ENCODE measurements around the gene SPATA6L.

SPATA6L gene

DNA sequence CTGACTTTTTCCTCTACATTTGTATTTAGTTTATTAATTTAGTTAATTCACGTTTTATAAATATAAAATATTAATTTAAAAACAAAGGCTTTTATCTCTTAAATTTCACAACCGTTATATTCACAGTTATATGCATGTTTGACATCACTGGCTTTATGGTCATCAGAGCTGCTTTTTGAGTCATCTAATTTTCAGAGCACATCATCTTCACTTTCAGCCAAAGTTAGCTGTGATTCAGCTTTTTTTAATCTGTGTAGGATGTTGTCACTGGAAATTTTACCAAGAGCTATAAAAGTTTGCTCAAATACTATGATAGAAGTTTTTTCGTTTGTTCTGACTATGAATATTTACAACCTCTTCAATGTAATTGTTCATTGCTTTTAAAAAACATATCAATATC lies 25.5 kb upstream of the SPATA6L start:
- H3K4me1 ChIP-seq (ENCODE audit: control insufficient read depth, insufficient read depth, low read length) = no peaks in the 10 kb centered on the region
- H3K36me3 ChIP-seq (ENCODE audit: control insufficient read depth, insufficient read depth, low read length) = no peaks in the 10 kb centered on the region; the same call in 1 of the 2 replicates
- no peaks in the 10 kb centered on the region for H3K27me3 ChIP-seq (ENCODE audit: control insufficient read depth, insufficient read depth, low read length)
- no peak for DNase-seq (ENCODE audit: low read depth, low spot score)
- no peak overlapping the region for H3K4me3 ChIP-seq (ENCODE audit: low read length)
- no peak overlapping the region for H3K27ac ChIP-seq (ENCODE audit: low read length)
- H3K9me3 ChIP-seq (ENCODE audit: control insufficient read depth, insufficient read depth, low read length) = no peaks in the 10 kb centered on the region
- whole genome bisulfite sequencing (ENCODE audit: insufficient coverage, insufficient read length) = no CpG with 5 or more reads among the region's 3 CpGs

GRCh38 chr9:4690144-4690543 lies 23.9 kb upstream of the SPATA6L start:
- no peaks in the 10 kb centered on the region for H3K4me1 ChIP-seq (ENCODE audit: control insufficient read depth, insufficient read depth, low read length)
- H3K27ac ChIP-seq (ENCODE audit: low read length) = no peak overlapping the region
- peaks cover 5% of the 10 kb centered on the region; the same call in 1 of the 2 replicates for H3K36me3 ChIP-seq (ENCODE audit: control insufficient read depth, insufficient read depth, low read length)
- H3K9me3 ChIP-seq (ENCODE audit: control insufficient read depth, insufficient read depth, low read length) = no peaks in the 10 kb centered on the region
- no CpG with 5 or more reads among the region's 4 CpGs for WGBS (ENCODE audit: insufficient coverage, insufficient read length)
- no peak for DNase-seq (ENCODE audit: low read depth, low spot score)
- no peak overlapping the region for H3K4me3 ChIP-seq (ENCODE audit: low read length)
- no peaks in the 10 kb centered on the region for H3K27me3 ChIP-seq (ENCODE audit: control insufficient read depth, insufficient read depth, low read length)

GRCh38 chr9:4689687-4690104 lies 23.4 kb upstream of the SPATA6L start:
- no peak overlapping the region for H3K27ac ChIP-seq (ENCODE audit: low read length)
- WGBS (ENCODE audit: insufficient coverage, insufficient read length) = no CpG with 5 or more reads among the region's 1 CpG
- H3K9me3 ChIP-seq (ENCODE audit: control insufficient read depth, insufficient read depth, low read length) = no peaks in the 10 kb centered on the region
- H3K4me3 ChIP-seq (ENCODE audit: low read length) = no peak overlapping the region
- H3K36me3 ChIP-seq (ENCODE audit: control insufficient read depth, insufficient read depth, low read length) = peaks cover 6% of the 10 kb centered on the region; the same call in 1 of the 2 replicates
- DNase-seq (ENCODE audit: low read depth, low spot score) = no peak
- no peaks in the 10 kb centered on the region for H3K27me3 ChIP-seq (ENCODE audit: control insufficient read depth, insufficient read depth, low read length)
- H3K4me1 ChIP-seq (ENCODE audit: control insufficient read depth, insufficient read depth, low read length) = no peaks in the 10 kb centered on the region

GRCh38 chr9:4689021-4689420 lies 22.7 kb upstream of the SPATA6L start:
- Histone ChIP-seq H3K9me3 (ENCODE audit: control insufficient read depth, insufficient read depth, low read length) (no peaks in the 10 kb centered on the region), H3K27ac (ENCODE audit: low read length) (no peak overlapping the region)

DNA sequence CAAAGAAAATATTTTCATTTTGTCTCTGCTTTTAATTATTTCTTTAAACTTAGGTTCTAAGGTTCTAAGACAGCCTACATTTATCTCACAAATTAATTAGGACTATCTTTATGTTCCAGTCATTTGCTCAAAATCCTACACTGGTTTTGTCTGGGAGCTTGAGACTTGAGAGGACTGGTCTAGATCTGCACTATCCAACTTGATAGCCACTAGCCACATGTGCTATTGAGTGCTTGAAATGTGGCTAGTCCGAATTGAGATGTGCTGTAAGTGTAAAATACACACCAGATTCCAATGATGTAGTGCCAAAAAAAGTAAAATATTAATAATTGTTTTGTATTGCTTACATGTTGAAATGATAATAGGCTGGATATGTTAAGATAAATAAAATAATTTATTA lies 20.3 kb upstream of the SPATA6L start:
- Histone ChIP-seq H3K27ac (ENCODE audit: low read length) (no peak overlapping the region), H3K36me3 (ENCODE audit: control insufficient read depth, insufficient read depth, low read length) (peaks cover 7% of the 10 kb centered on the region; the same call in 1 of the 2 replicates)
- WGBS (ENCODE audit: insufficient coverage, insufficient read length) = no CpG with 5 or more reads among the region's 1 CpG

More at GRCh38 chr9:4689021-4689420, 22.7 kb upstream of the SPATA6L start:
- DNase-seq (ENCODE audit: low read depth, low spot score) = no peak
- WGBS (ENCODE audit: insufficient coverage, insufficient read length) = no CpG with 5 or more reads among the region's 2 CpGs
- H3K4me3 ChIP-seq (ENCODE audit: low read length) = no peak overlapping the region
- no peaks in the 10 kb centered on the region for H3K4me1 ChIP-seq (ENCODE audit: control insufficient read depth, insufficient read depth, low read length)
- H3K36me3 ChIP-seq (ENCODE audit: control insufficient read depth, insufficient read depth, low read length) = peaks cover 7% of the 10 kb centered on the region; the same call in 1 of the 2 replicates
- H3K27me3 ChIP-seq (ENCODE audit: control insufficient read depth, insufficient read depth, low read length) = no peaks in the 10 kb centered on the region

GRCh38 chr9:4686112-4686511 lies 19.8 kb upstream of the SPATA6L start:
- H3K9me3 ChIP-seq (ENCODE audit: control insufficient read depth, insufficient read depth, low read length) = no peaks in the 10 kb centered on the region
- peaks cover 7% of the 10 kb centered on the region; the same call in 1 of the 2 replicates for H3K36me3 ChIP-seq (ENCODE audit: control insufficient read depth, insufficient read depth, low read length)
- H3K4me3 ChIP-seq (ENCODE audit: low read length) = no peak overlapping the region
- no peaks in the 10 kb centered on the region for H3K27me3 ChIP-seq (ENCODE audit: control insufficient read depth, insufficient read depth, low read length)
- no CpG with 5 or more reads among the region's 4 CpGs for WGBS (ENCODE audit: insufficient coverage, insufficient read length)
- no peak overlapping the region for H3K27ac ChIP-seq (ENCODE audit: low read length)
- DNase-seq (ENCODE audit: low read depth, low spot score) = no peak
- no peaks in the 10 kb centered on the region for H3K4me1 ChIP-seq (ENCODE audit: control insufficient read depth, insufficient read depth, low read length)

More for the DNA sequence above, 20.3 kb upstream of the SPATA6L start:
- no peaks in the 10 kb centered on the region for H3K9me3 ChIP-seq (ENCODE audit: control insufficient read depth, insufficient read depth, low read length)
- H3K4me1 ChIP-seq (ENCODE audit: control insufficient read depth, insufficient read depth, low read length) = no peaks in the 10 kb centered on the region
- DNase-seq (ENCODE audit: low read depth, low spot score) = no peak
- no peaks in the 10 kb centered on the region for H3K27me3 ChIP-seq (ENCODE audit: control insufficient read depth, insufficient read depth, low read length)
- no peak overlapping the region for H3K4me3 ChIP-seq (ENCODE audit: low read length)

- H3K4me3 ChIP-seq (ENCODE audit: low read length) = no peak overlapping the region
- no peaks in the 10 kb centered on the region for H3K9me3 ChIP-seq (ENCODE audit: control insufficient read depth, insufficient read depth, low read length)
- WGBS (ENCODE audit: insufficient coverage, insufficient read length) = no CpG with 5 or more reads among the region's 4 CpGs
- H3K4me1 ChIP-seq (ENCODE audit: control insufficient read depth, insufficient read depth, low read length) = peaks cover 1% of the 10 kb centered on the region; the same call in 1 of the 2 replicates
- no peaks in the 10 kb centered on the region for H3K27me3 ChIP-seq (ENCODE audit: control insufficient read depth, insufficient read depth, low read length)
- peaks cover 7% of the 10 kb centered on the region; the same call in 1 of the 2 replicates for H3K36me3 ChIP-seq (ENCODE audit: control insufficient read depth, insufficient read depth, low read length)
- DNase-seq (ENCODE audit: low read depth, low spot score) = no peak
- no peak overlapping the region for H3K27ac ChIP-seq (ENCODE audit: low read length)
Observed at GRCh38 chr9:4684820-4685219, 18.5 kb upstream of the SPATA6L start.

DNA sequence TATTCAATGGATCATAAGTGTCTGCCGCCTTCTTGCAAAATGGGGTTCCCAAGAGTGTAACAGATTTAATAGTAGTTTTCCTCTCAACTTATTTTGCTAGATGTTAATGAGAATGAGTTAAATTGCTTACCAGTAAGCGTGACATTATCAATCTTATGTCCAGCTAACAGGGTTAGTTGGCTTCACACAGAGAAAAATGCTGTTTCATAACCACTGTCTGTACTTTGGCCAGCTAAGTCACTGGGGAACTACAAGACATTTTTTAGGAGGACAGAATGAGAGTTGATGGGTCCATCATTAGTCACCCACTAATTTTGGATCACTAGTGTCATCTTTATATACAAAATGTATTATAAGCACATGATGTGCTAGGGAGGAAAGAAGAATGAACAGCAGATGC lies 14.5 kb upstream of the SPATA6L start:
- Histone ChIP-seq H3K27me3 (ENCODE audit: control insufficient read depth, insufficient read depth, low read length) (no peaks in the 10 kb centered on the region), H3K4me3 (ENCODE audit: low read length) (no peak overlapping the region; the same call in 1 of the 2 replicates), H3K27ac (ENCODE audit: low read length) (no peak overlapping the region), H3K9me3 (ENCODE audit: control insufficient read depth, insufficient read depth, low read length) (no peaks in the 10 kb centered on the region), H3K4me1 (ENCODE audit: control insufficient read depth, insufficient read depth, low read length) (peaks cover 1% of the 10 kb centered on the region; the same call in 1 of the 2 replicates), H3K36me3 (ENCODE audit: control insufficient read depth, insufficient read depth, low read length) (peaks cover 3% of the 10 kb centered on the region; the same call in 1 of the 2 replicates)
- no CpG with 5 or more reads among the region's 2 CpGs for WGBS (ENCODE audit: insufficient coverage, insufficient read length)
- no peak for DNase-seq (ENCODE audit: low read depth, low spot score)

- no peaks in the 10 kb centered on the region for H3K9me3 ChIP-seq (ENCODE audit: control insufficient read depth, insufficient read depth, low read length)
- H3K36me3 ChIP-seq (ENCODE audit: control insufficient read depth, insufficient read depth, low read length) = peaks cover 2% of the 10 kb centered on the region; the same call in 1 of the 2 replicates
- H3K4me1 ChIP-seq (ENCODE audit: control insufficient read depth, insufficient read depth, low read length) = peaks cover 1% of the 10 kb centered on the region; the same call in 1 of the 2 replicates
- peak overlapping the region; percentile 66 for H3K4me3 ChIP-seq (ENCODE audit: low read length)
- WGBS (ENCODE audit: insufficient coverage, insufficient read length) = no CpG with 5 or more reads among the region's 10 CpGs
- H3K27me3 ChIP-seq (ENCODE audit: control insufficient read depth, insufficient read depth, low read length) = no peaks in the 10 kb centered on the region
- no peak overlapping the region for H3K27ac ChIP-seq (ENCODE audit: low read length)
- DNase-seq (ENCODE audit: low read depth, low spot score) = no peak
Observed at GRCh38 chr9:4680173-4680525, 13.9 kb upstream of the SPATA6L start.

DNA sequence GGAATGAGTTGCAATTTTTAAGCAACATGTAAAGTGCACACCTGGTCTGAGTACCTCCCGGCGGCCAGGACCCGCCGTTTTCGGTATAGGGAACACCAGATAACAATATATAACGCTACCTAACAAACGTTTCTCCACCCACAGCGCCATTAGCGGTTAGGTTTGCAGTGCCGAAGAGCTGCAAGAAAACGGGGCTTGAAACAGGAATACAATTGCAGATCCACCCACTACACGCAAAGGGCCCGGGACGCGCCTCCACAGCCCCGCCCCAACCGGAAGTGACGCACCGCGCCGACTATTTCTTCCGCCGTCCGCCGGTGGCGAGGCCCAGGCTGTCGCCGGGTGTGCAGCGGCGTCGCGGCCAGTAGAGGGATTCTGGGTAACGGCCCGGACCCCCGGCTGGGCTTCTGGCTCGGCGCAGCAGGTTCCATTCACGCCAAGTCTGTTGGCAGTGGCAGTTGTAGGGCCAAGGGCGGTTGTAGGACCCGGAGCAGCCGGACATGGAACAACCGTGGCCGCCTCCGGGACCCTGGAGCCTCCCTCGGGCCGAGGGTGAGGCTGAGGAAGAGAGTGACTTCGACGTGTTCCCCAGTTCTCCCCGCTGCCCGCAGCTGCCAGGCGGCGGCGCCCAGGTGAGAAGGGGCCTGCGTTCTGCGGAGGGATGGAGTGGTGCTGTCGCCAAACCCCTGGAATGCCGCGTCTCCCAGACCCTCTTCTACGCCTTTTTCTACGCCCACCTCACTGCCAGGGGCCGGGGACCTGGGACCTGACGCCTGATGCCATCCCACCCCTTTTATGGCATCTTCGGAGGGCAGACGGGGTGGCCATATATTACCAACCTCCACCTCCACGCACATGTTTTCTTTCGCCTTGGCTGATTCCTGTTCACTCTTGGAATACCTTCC lies 13.2 kb upstream of the SPATA6L start, which contains the start of gene CDC37L1:
Gene CDC37L1 (plus strand): TSS at position 302 of the 905 bp plus-strand sequence. CDS start 199 bp downstream, at position 501.
- Histone ChIP-seq H3K36me3 (ENCODE audit: control insufficient read depth, insufficient read depth, low read length) (no peaks in the 10 kb centered on the region), H3K4me1 (ENCODE audit: control insufficient read depth, insufficient read depth, low read length) (peaks cover 1% of the 10 kb centered on the region; the same call in 1 of the 2 replicates), H3K4me3 (ENCODE audit: low read length) (peak within 1 kb of the TSS; percentile 66), H3K9me3 (ENCODE audit: control insufficient read depth, insufficient read depth, low read length) (no peaks in the 10 kb centered on the region), H3K27ac (ENCODE audit: low read length) (peak within 1 kb of the TSS; percentile 71), H3K27me3 (ENCODE audit: control insufficient read depth, insufficient read depth, low read length) (no peaks in the 10 kb centered on the region)
- WGBS (ENCODE audit: insufficient coverage, insufficient read length) = no CpG with 5 or more reads among the region's 66 CpGs
- peak; percentile 84 for DNase-seq (ENCODE audit: low read depth, low spot score)
